GM12801 (cell line): ENCODE data around the gene OSBP2.

ENCODE experiments used
- TF ChIP-seq, protein P1 (sequence below): IDR thresholded peaks from one replicate; pipeline ENCODE4 v1.5.1; 2011; ENCODE audit warnings: control low read depth; ENCODE audit not compliant: insufficient read length; ENCODE audit errors: extremely low read depth

OSBP2 gene

DNA sequence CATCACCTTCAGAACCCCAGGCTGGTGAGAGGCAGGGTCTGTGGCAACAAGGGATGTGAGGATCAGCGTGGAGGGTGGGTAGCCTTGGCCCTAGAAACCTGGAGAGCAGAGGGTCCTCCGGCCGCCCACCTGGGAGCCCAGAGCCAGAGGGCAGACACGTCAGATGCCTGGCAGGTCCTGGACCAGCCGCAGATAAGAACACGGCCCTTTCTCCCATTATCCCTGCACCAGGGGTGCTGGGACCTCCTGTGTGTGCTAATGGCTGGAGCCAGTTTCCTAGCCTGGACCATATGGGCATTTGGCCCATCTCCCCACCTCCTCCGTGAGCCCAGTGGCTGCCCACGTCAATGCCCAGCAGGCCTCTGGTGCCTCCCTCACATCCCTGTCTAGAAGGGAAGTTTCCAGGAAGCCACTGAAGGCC is 185.5 kb downstream of the OSBP2 start:
- TF ChIP-seq, protein P1, sequence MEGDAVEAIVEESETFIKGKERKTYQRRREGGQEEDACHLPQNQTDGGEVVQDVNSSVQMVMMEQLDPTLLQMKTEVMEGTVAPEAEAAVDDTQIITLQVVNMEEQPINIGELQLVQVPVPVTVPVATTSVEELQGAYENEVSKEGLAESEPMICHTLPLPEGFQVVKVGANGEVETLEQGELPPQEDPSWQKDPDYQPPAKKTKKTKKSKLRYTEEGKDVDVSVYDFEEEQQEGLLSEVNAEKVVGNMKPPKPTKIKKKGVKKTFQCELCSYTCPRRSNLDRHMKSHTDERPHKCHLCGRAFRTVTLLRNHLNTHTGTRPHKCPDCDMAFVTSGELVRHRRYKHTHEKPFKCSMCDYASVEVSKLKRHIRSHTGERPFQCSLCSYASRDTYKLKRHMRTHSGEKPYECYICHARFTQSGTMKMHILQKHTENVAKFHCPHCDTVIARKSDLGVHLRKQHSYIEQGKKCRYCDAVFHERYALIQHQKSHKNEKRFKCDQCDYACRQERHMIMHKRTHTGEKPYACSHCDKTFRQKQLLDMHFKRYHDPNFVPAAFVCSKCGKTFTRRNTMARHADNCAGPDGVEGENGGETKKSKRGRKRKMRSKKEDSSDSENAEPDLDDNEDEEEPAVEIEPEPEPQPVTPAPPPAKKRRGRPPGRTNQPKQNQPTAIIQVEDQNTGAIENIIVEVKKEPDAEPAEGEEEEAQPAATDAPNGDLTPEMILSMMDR, result no peak

DNA sequence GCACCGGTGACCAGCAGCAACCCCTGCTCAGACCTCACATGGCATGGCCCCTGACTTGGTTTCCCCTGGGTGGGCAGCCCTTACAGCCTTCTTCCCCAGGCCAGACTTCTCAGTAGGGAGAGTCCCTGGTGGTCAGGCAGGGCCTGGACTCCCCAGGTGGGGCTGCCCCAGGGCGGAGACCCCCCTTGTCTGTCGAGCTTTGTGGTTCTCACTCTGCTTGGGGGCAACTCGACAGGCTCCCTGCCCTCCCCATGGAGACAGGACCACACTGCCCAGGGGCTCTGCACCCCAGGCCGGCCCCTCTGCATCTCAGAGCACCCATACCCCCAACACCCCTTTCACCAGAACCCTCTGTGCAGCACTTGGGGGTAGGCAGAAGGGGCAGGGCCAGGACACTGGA is 186.2 kb downstream of the OSBP2 start:
- TF ChIP-seq, protein P1, result no peak

- TF ChIP-seq, protein P1, result no peak
These were observed 186.9 kb downstream of the OSBP2 start for GRCh38 chr22:30881361-30882183.

- TF ChIP-seq, protein P1, result no peak
These were observed 187.6 kb downstream of the OSBP2 start for GRCh38 chr22:30882184-30882717.

- TF ChIP-seq, protein P1, result no peak
These were observed 188.4 kb downstream of the OSBP2 start for GRCh38 chr22:30882974-30883533.

DNA sequence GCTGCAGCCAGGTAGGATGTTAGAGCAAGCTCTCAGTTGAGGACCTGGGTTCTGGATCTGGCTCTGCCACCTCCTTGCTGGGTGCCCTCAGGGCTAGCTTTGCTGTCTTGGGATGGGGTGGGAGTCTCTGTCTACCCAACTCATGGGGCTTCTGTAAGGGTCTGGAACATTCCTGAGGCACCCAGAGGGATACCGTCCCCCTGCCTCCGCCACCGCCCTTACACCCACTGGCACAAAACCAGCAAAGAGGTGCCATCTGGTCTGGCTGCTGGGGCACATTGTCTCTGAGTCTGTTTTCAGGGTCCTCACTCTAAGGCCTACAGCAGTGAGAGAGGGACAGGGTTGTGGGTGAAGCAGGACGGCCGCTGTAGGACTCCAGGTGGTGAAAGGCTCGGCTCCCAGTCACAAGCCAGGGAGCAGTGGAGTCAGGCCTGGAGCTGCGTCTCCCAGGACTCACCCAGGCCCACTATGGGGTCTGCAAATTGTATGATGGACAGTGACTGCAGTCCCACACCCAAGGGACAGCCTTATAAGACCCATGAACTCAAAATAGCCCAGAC is 189.0 kb downstream of the OSBP2 start:
- TF ChIP-seq, protein P1, result no peak

- TF ChIP-seq, protein P1, result no peak
These were observed 189.7 kb downstream of the OSBP2 start for GRCh38 chr22:30884211-30885000.
